Liver (tissue), 9 donors: ENCODE results near the gene KDM2B. TPM values are rescaled to one million over a fixed set of nuclear protein-coding genes. Genes with fewer than 3 reads are reported as not detected.

ENCODE experiments used
- DNase-seq: peaks from one replicate; pipeline ENCODE4 v3.0.0-alpha.2; 2017; ENCODE audit warnings: low spot score
- H3K27ac ChIP-seq, 2 donors: one replicate each; pipeline ENCODE4 v1.7.0; 2013; ENCODE audit warnings: inconsistent platforms in 2 of 2, low read length in 2 of 2, control low read depth in 1 of 2, low read depth in 1 of 2, mild to moderate bottlenecking in 1 of 2
- H3K27me3 ChIP-seq, 4 donors: one replicate each; pipeline versions ENCODE4 v1.6.1 to v1.7.0; 2013; ENCODE audit warnings: low read length in 3 of 4, inconsistent platforms in 1 of 4, mild to moderate bottlenecking in 1 of 4, moderate library complexity in 1 of 4; ENCODE audit not compliant: control insufficient read depth in 4 of 4, insufficient read depth in 4 of 4
- H3K36me3 ChIP-seq, 4 donors: one replicate each; pipeline versions ENCODE4 v1.6.1 to v1.7.0; 2013; ENCODE audit warnings: low read length in 3 of 4, mild to moderate bottlenecking in 3 of 4, low read depth in 1 of 4, moderate library complexity in 1 of 4; ENCODE audit not compliant: control insufficient read depth in 4 of 4, insufficient read depth in 3 of 4
- H3K4me1 ChIP-seq, 4 donors: one replicate each; pipeline versions ENCODE4 v1.6.1 to v1.7.0; 2013; ENCODE audit warnings: low read length in 3 of 4, mild to moderate bottlenecking in 3 of 4, moderate library complexity in 1 of 4; ENCODE audit not compliant: control insufficient read depth in 4 of 4, insufficient read depth in 4 of 4
- H3K4me3 ChIP-seq, 3 donors: one replicate each; pipeline versions ENCODE4 v1.6.1 to v1.7.0; 2013; ENCODE audit warnings: low read length in 3 of 3, control low read depth in 1 of 3, low read depth in 1 of 3, mild to moderate bottlenecking in 1 of 3
- H3K9ac ChIP-seq, 2 donors: one replicate each; pipeline ENCODE4 v1.7.0; 2013; ENCODE audit warnings: low read length in 2 of 2, mild to moderate bottlenecking in 2 of 2, moderate library complexity in 2 of 2, control low read depth in 1 of 2, low read depth in 1 of 2
- H3K9me3 ChIP-seq, 4 donors: one replicate each; pipeline versions ENCODE4 v1.6.1 to v1.7.0; 2013; ENCODE audit warnings: low read length in 3 of 4; ENCODE audit not compliant: control insufficient read depth in 4 of 4
- CTCF ChIP-seq: fragments of 150-350 bp; IDR thresholded peaks from 2 replicates; pipeline ENCODE4 v1.5.1; 2017; ENCODE audit warnings: improper control_type of control experiment, low read depth, low read length; ENCODE audit not compliant: missing input control
- EGR1 ChIP-seq, 2 donors: IDR thresholded peaks; 2 replicates each; pipeline ENCODE4 v1.6.1; 2016 to 2018; ENCODE audit warnings: antibody characterized with exemption in 2 of 2, low read depth in 2 of 2
- FOXA2 ChIP-seq: IDR thresholded peaks from 2 replicates; pipeline ENCODE4 v1.6.1; 2016; ENCODE audit warnings: antibody characterized with exemption
- GABPA ChIP-seq, 2 donors: IDR thresholded peaks in 1 of 2; conservative IDR thresholded peaks in 1 of 2; 2 replicates each; pipeline ENCODE4 v1.6.1; 2016; ENCODE audit warnings: antibody characterized with exemption in 2 of 2, mild to moderate bottlenecking in 1 of 2, moderate library complexity in 1 of 2
- HNF4A ChIP-seq, 2 donors: conservative IDR thresholded peaks; 2 replicates each; pipeline ENCODE4 v1.6.1; 2016; ENCODE audit warnings: antibody characterized with exemption in 2 of 2, mild to moderate bottlenecking in 2 of 2
- HNF4G ChIP-seq: IDR thresholded peaks from 2 replicates; pipeline ENCODE4 v1.6.1; 2016; ENCODE audit warnings: antibody characterized with exemption
- JUND ChIP-seq, 2 donors: IDR thresholded peaks; 2 replicates each; pipeline ENCODE4 v1.6.1; 2016; ENCODE audit warnings: antibody characterized with exemption in 2 of 2
- MAX ChIP-seq: IDR thresholded peaks from 2 replicates; pipeline ENCODE4 v1.6.1; 2016; ENCODE audit warnings: antibody characterized with exemption
- RAD21 ChIP-seq, 2 donors: IDR thresholded peaks; 2 replicates each; pipeline ENCODE4 v1.6.1; 2016; ENCODE audit warnings: antibody characterized with exemption in 2 of 2, mild to moderate bottlenecking in 2 of 2
- REST ChIP-seq: IDR thresholded peaks from 2 replicates; pipeline ENCODE4 v1.6.1; 2016; ENCODE audit warnings: antibody characterized with exemption, mild to moderate bottlenecking
- RXRA ChIP-seq, 2 donors: IDR thresholded peaks; 2 replicates each; pipeline ENCODE4 v1.6.1; 2017 to 2018; ENCODE audit warnings: antibody characterized with exemption in 2 of 2, mild to moderate bottlenecking in 1 of 2
- SP1 ChIP-seq: IDR thresholded peaks from 2 replicates; pipeline ENCODE4 v1.6.1; 2018; ENCODE audit warnings: antibody characterized with exemption, mild to moderate bottlenecking
- TAF1 ChIP-seq: conservative IDR thresholded peaks from 2 replicates; pipeline ENCODE4 v1.6.1; 2016; ENCODE audit warnings: antibody characterized with exemption, mild to moderate bottlenecking
- YY1 ChIP-seq: IDR thresholded peaks from 2 replicates; pipeline ENCODE4 v1.6.1; 2016; ENCODE audit warnings: antibody characterized with exemption, mild to moderate bottlenecking
- WGBS: extraction: QIAGEN DNeasy Blood & Tissue Kit; methylation state at CpG from one replicate; pipeline ENCODE4 v1.1.7; 2013; 5-methylcytosine and 5-hydroxymethylcytosine counted together
- polyA plus RNA-seq, 2 donors: library from polyadenylated mRNA; stranded (reverse) in 1 of 2; unstranded in 1 of 2; fragments of 200-250 nt in 1 of 2; fragments of >200 nt in 1 of 2; fragmentation: Nextera tagmentation in 1 of 2; extraction: Ambion mirVana in 1 of 2; gene quantifications; one replicate each; pipeline versions ENCODE4 v1.2.1 to v1.2.3, GENCODE V29; 2013 to 2015
- total RNA-seq, 2 donors: library from RNA; depleted of rRNA; stranded (reverse); fragments of >200 nt; gene quantifications; one replicate each; pipeline ENCODE4 v1.2.3, GENCODE V29; 2014
- donor health status: healthy.
- donor health status: healthy.
- donor health status: healthy.
- donor health status: healthy.
- donor health status: healthy.

Gene KDM2B
- total and polyA plus RNA-seq, 4 donors = 7.0 to 34.2 (median 10.6) TPM

- no peak for TF ChIP-seq REST
Measured at GRCh38 chr12:121439715-121440114, 141.1 kb downstream of the KDM2B start (continued).

- no peak overlapping the region for H3K4me3 ChIP-seq
- no peaks in the 10 kb centered on the region for H3K4me1 ChIP-seq
- H3K9me3 ChIP-seq = no peaks in the 10 kb centered on the region
- H3K27me3 ChIP-seq = no peaks in the 10 kb centered on the region
- TF ChIP-seq RAD21 (IDR thresholded peaks at IDR 0.05) (no peak), MAX (no peak), TAF1 (no peak), REST (no peak), JUND (IDR thresholded peaks at IDR 0.05) (no peak), EGR1 (IDR thresholded peaks at IDR 0.05; ENCODE audit: low read depth in 2 of 2) (no peak), RXRA (IDR thresholded peaks at IDR 0.05) (no peak), HNF4G (no peak), YY1 (no peak), HNF4A (conservative IDR thresholded peaks at IDR 0.05) (no peak), FOXA2 (no peak), GABPA (IDR thresholded peaks at IDR 0.05 in 1 of 2, conservative IDR thresholded peaks at IDR 0.05 in 1 of 2) (no peak), SP1 (no peak)
- DNase-seq = no peak
- H3K9ac ChIP-seq = no peak overlapping the region
- H3K27ac ChIP-seq = no peak overlapping the region
- H3K36me3 ChIP-seq = peaks cover 16 to 46% (median 25%) of the 10 kb centered on the region in 4 donors
- 92% methylated on average over 12 of the region's 12 CpGs for WGBS
Measured at GRCh38 chr12:121438905-121439304, 141.9 kb downstream of the KDM2B start.

- Histone ChIP-seq H3K27me3 (no peaks in the 10 kb centered on the region), H3K27ac (no peak overlapping the region), H3K36me3 (peaks cover 14 to 51% (median 33%) of the 10 kb centered on the region in 4 donors), H3K4me1 (no peaks in the 10 kb centered on the region), H3K9ac (no peak overlapping the region), H3K4me3 (no peak overlapping the region), H3K9me3 (no peaks in the 10 kb centered on the region)
- DNase-seq = no peak
- TF ChIP-seq FOXA2 (no peak), SP1 (no peak), REST (no peak), CTCF (no peak), RXRA (IDR thresholded peaks at IDR 0.05) (no peak)
- WGBS = 92% methylated on average over 2 of the region's 2 CpGs
Measured at GRCh38 chr12:121436706-121437105, 144.1 kb downstream of the KDM2B start.
